NCI-H82 (cell line): ENCODE results near the gene RAB1A.
A peak's percentile ranks its signal among the peaks of the same experiment; 100 is the strongest.
"Not testable (repeated sequence)": the region's sequence is repeated elsewhere in the genome, so short reads cannot be mapped to it uniquely, and the experiment has no call there.

Experiments
- DNase-seq: peaks from one replicate; lab custom pipeline; 2025; lab: John Stamatoyannopoulos, UW

RAB1A gene

GRCh38 chr2:65129826-65130663 lies at the start of gene RAB1A:
Gene RAB1A (minus strand): TSS chr2:65130106. CDS start chr2:65129915, 191 bp downstream.
- peak; percentile 100 for DNase-seq

- no peak for DNase-seq
Measured at GRCh38 chr2:65177751-65178442, 48.0 kb upstream of the RAB1A start.

GRCh38 chr2:65175894-65176530 lies 46.1 kb upstream of the RAB1A start:
- no peak for DNase-seq

GRCh38 chr2:65174031-65174430 lies 44.1 kb upstream of the RAB1A start:
- not testable (repeated sequence) for DNase-seq

GRCh38 chr2:65172994-65173790 lies 43.3 kb upstream of the RAB1A start:
- DNase-seq: no peak

GRCh38 chr2:65170611-65171477 lies 40.9 kb upstream of the RAB1A start:
- not testable (repeated sequence) for DNase-seq

GRCh38 chr2:65169760-65170136 lies 39.8 kb upstream of the RAB1A start:
- DNase-seq: no peak

- no peak for DNase-seq
Measured at GRCh38 chr2:65165558-65165957, 35.7 kb upstream of the RAB1A start.

- no peak for DNase-seq
Measured at GRCh38 chr2:65164426-65164891, 34.6 kb upstream of the RAB1A start.

- DNase-seq: no peak
Measured at GRCh38 chr2:65161551-65162100, 31.7 kb upstream of the RAB1A start.

GRCh38 chr2:65159906-65160305 lies 30.0 kb upstream of the RAB1A start:
- DNase-seq: no peak

- no peak for DNase-seq
Measured at GRCh38 chr2:65159261-65159660, 29.4 kb upstream of the RAB1A start.

- DNase-seq: no peak
Measured at GRCh38 chr2:65158557-65158956, 28.7 kb upstream of the RAB1A start.

GRCh38 chr2:65157856-65158255 lies 27.9 kb upstream of the RAB1A start:
- DNase-seq: not testable (repeated sequence)

- DNase-seq: no peak
Measured at GRCh38 chr2:65156041-65156440, 26.1 kb upstream of the RAB1A start.

GRCh38 chr2:65153515-65153914 lies 23.6 kb upstream of the RAB1A start:
- DNase-seq: no peak

- DNase-seq: peak; percentile 8
Measured at GRCh38 chr2:65146078-65146477, 16.2 kb upstream of the RAB1A start.

GRCh38 chr2:65144571-65144970 lies 14.7 kb upstream of the RAB1A start:
- no peak for DNase-seq

- DNase-seq: peak; percentile 7
Measured at GRCh38 chr2:65142515-65142914, 12.6 kb upstream of the RAB1A start.

GRCh38 chr2:65137197-65137775 lies 7.4 kb upstream of the RAB1A start:
- DNase-seq: peak; percentile 37
